HuH-7.5 (cell line): ENCODE data around the gene AGTR1.
"Not testable (repeated sequence)": the region's sequence is repeated elsewhere in the genome, so short reads cannot be mapped to it uniquely, and the experiment has no call there.

ENCODE experiments used
- DNase-seq: peaks from one replicate; pipeline ENCODE4 v3.0.0; 2011; ENCODE audit warnings: low spot score

Gene AGTR1

GRCh38 chr3:148718982-148719862 lies 21.5 kb downstream of the AGTR1 start:
- DNase-seq: no peak

- DNase-seq: no peak
These were observed 23.2 kb downstream of the AGTR1 start for GRCh38 chr3:148720873-148721272.

GRCh38 chr3:148723631-148724030 lies 25.9 kb downstream of the AGTR1 start:
- DNase-seq: no peak

- no peak for DNase-seq
These were observed 29.5 kb downstream of the AGTR1 start for GRCh38 chr3:148727231-148727630.

- no peak for DNase-seq
These were observed 31.1 kb downstream of the AGTR1 start for GRCh38 chr3:148728753-148729152.

- no peak for DNase-seq
These were observed 31.9 kb downstream of the AGTR1 start for GRCh38 chr3:148729476-148730055.

- no peak for DNase-seq
These were observed 33.0 kb downstream of the AGTR1 start for GRCh38 chr3:148730676-148731075.

GRCh38 chr3:148735597-148735996 lies 37.9 kb downstream of the AGTR1 start:
- no peak for DNase-seq

- DNase-seq: no peak
These were observed 38.4 kb downstream of the AGTR1 start for GRCh38 chr3:148736086-148736485.

- no peak for DNase-seq
These were observed 39.4 kb downstream of the AGTR1 start for GRCh38 chr3:148737104-148737530.

- no peak for DNase-seq
These were observed 42.0 kb downstream of the AGTR1 start for GRCh38 chr3:148739720-148740119.

GRCh38 chr3:148740291-148740690 lies 42.6 kb downstream of the AGTR1 start:
- DNase-seq: no peak

- DNase-seq: no peak
These were observed 43.5 kb downstream of the AGTR1 start for GRCh38 chr3:148741219-148741618.

- DNase-seq: no peak
These were observed 44.4 kb downstream of the AGTR1 start for GRCh38 chr3:148742118-148742517.

GRCh38 chr3:148746053-148746452 lies 48.4 kb downstream of the AGTR1 start:
- no peak for DNase-seq

GRCh38 chr3:148748283-148748682 lies 50.6 kb downstream of the AGTR1 start:
- no peak for DNase-seq

- no peak for DNase-seq
These were observed 52.6 kb downstream of the AGTR1 start for GRCh38 chr3:148750296-148750695.

- DNase-seq: no peak
These were observed 53.8 kb downstream of the AGTR1 start for GRCh38 chr3:148751461-148751860.

- not testable (repeated sequence) for DNase-seq
These were observed 55.7 kb downstream of the AGTR1 start for GRCh38 chr3:148753385-148753784.

- no peak for DNase-seq
These were observed 57.9 kb downstream of the AGTR1 start for GRCh38 chr3:148755570-148755969.

- DNase-seq: no peak
These were observed 58.6 kb downstream of the AGTR1 start for GRCh38 chr3:148756311-148756710.

- DNase-seq: no peak
These were observed 59.8 kb downstream of the AGTR1 start for GRCh38 chr3:148757238-148758215.
